ENCODE data around the gene FNBP1L. TPM values are rescaled to one million over a fixed set of nuclear protein-coding genes. Genes with fewer than 3 reads are reported as not detected.

Gene FNBP1L
- total RNA-seq, 1 experiment from 2014 or later, result 72.7 TPM

GRCh38 chr1:93573940-93574469, 126.1 kb downstream of the FNBP1L start:
- peak overlapping the region; percentile 28 for H3K27ac Mint-ChIP-seq (ENCODE audit: unreplicated experiment)
- CTCF ChIA-PET, result interaction anchor here (0.8 kb wide), 1 partner anchor 272 kb away, joined by 3 read pairs; no protein-coding TSS in a partner anchor
- no peak for TF ChIP-seq CTCF (IDR thresholded peaks at IDR 0.05; ENCODE audit: unreplicated experiment)

GRCh38 chr1:93574511-93574910, 126.6 kb downstream of the FNBP1L start:
- intact Hi-C loops (cut with micrococcal nuclease; ENCODE audit: unreplicated experiment), result no loop called here
- peaks cover 61% of the 10 kb centered on the region for H3K36me3 Mint-ChIP-seq (ENCODE audit: insufficient read depth, unreplicated experiment)
- no TSS peak for BruUV-seq (replicated peaks)

More at GRCh38 chr1:93573940-93574469, 126.1 kb downstream of the FNBP1L start:
- no TSS peak for BruUV-seq (replicated peaks)
- Mint-ChIP-seq H3K9me3 (ENCODE audit: low read depth, unreplicated experiment) (no peaks in the 10 kb centered on the region), H3K27me3 (ENCODE audit: unreplicated experiment) (no peaks in the 10 kb centered on the region), H3K4me1 (ENCODE audit: low read depth, unreplicated experiment) (peaks cover 19% of the 10 kb centered on the region), H3K36me3 (ENCODE audit: insufficient read depth, unreplicated experiment) (peaks cover 56% of the 10 kb centered on the region), H3K4me3 (ENCODE audit: low read depth, unreplicated experiment) (no peak overlapping the region)
- no peak for DNase-seq
- intact Hi-C loops (cut with micrococcal nuclease; ENCODE audit: unreplicated experiment), result no loop called here

GRCh38 chr1:93574991-93575390, 127.1 kb downstream of the FNBP1L start:
- no TSS peak for BruUV-seq (replicated peaks)
- DNase-seq, result no peak
- no peak for TF ChIP-seq CTCF (IDR thresholded peaks at IDR 0.05; ENCODE audit: unreplicated experiment)
- CTCF ChIA-PET, result no interaction called here
- Mint-ChIP-seq H3K27me3 (ENCODE audit: unreplicated experiment) (no peaks in the 10 kb centered on the region), H3K9me3 (ENCODE audit: low read depth, unreplicated experiment) (no peaks in the 10 kb centered on the region), H3K27ac (ENCODE audit: unreplicated experiment) (peak overlapping the region; percentile 28), H3K4me3 (ENCODE audit: low read depth, unreplicated experiment) (no peak overlapping the region), H3K4me1 (ENCODE audit: low read depth, unreplicated experiment) (peaks cover 29% of the 10 kb centered on the region), H3K36me3 (ENCODE audit: insufficient read depth, unreplicated experiment) (peaks cover 65% of the 10 kb centered on the region)
- intact Hi-C loops (cut with micrococcal nuclease; ENCODE audit: unreplicated experiment), result no loop called here

More at GRCh38 chr1:93574511-93574910, 126.6 kb downstream of the FNBP1L start:
- Mint-ChIP-seq H3K27ac (ENCODE audit: unreplicated experiment) (peak overlapping the region; percentile 28), H3K4me1 (ENCODE audit: low read depth, unreplicated experiment) (peaks cover 24% of the 10 kb centered on the region), H3K27me3 (ENCODE audit: unreplicated experiment) (no peaks in the 10 kb centered on the region), H3K9me3 (ENCODE audit: low read depth, unreplicated experiment) (no peaks in the 10 kb centered on the region), H3K4me3 (ENCODE audit: low read depth, unreplicated experiment) (no peak overlapping the region)
- TF ChIP-seq CTCF (IDR thresholded peaks at IDR 0.05; ENCODE audit: unreplicated experiment), result no peak
- CTCF ChIA-PET, result interaction anchor here (0.8 kb wide), 1 partner anchor 271 kb away, joined by 3 read pairs; no protein-coding TSS in a partner anchor
- DNase-seq, result no peak

GRCh38 chr1:93575621-93576284, 127.8 kb downstream of the FNBP1L start:
- peaks cover 33% of the 10 kb centered on the region for H3K4me1 Mint-ChIP-seq (ENCODE audit: low read depth, unreplicated experiment)
- no peaks in the 10 kb centered on the region for H3K9me3 Mint-ChIP-seq (ENCODE audit: low read depth, unreplicated experiment)
- no peak for TF ChIP-seq CTCF (IDR thresholded peaks at IDR 0.05; ENCODE audit: unreplicated experiment)
- intact Hi-C loops (cut with micrococcal nuclease; ENCODE audit: unreplicated experiment), result no loop called here
- H3K27ac Mint-ChIP-seq (ENCODE audit: unreplicated experiment), result no peak overlapping the region
- H3K4me3 Mint-ChIP-seq (ENCODE audit: low read depth, unreplicated experiment), result no peak overlapping the region
- CTCF ChIA-PET, result interaction anchor here (0.7 kb wide), 1 partner anchor 44 kb away, joined by 3 read pairs; no protein-coding TSS in a partner anchor
- no peaks in the 10 kb centered on the region for H3K27me3 Mint-ChIP-seq (ENCODE audit: unreplicated experiment)
- DNase-seq, result no peak
- peaks cover 69% of the 10 kb centered on the region for H3K36me3 Mint-ChIP-seq (ENCODE audit: insufficient read depth, unreplicated experiment)
- no TSS peak for BruUV-seq (replicated peaks)
